GM23338 (cell line): ENCODE measurements around the gene HHIP. TPM values are rescaled to one million over a fixed set of nuclear protein-coding genes. Genes with fewer than 3 reads are reported as not detected.
A peak's percentile ranks its signal among the peaks of the same experiment; 100 is the strongest.

Source experiments
- ATAC-seq: fragments of 200-7000 bp; cut with Tn5 transposase; 3 replicates; pipeline ENCODE4 v1.9.1; 2020
- DNase-seq: peaks from one replicate; pipeline ENCODE4 v3.0.0-alpha.2; 2015; ENCODE audit warnings: low spot score
- H2AFZ ChIP-seq: fragments of 200-600 bp; sonication (generic); 2 replicates; pipeline ENCODE4 v1.8.0; 2016; ENCODE audit warnings: antibody characterized with exemption, mild to moderate bottlenecking, moderate library complexity
- H3F3A ChIP-seq: fragments of 200-600 bp; sonication (generic); replicated peaks from 2 replicates; pipeline ENCODE4 v1.8.0; 2017; ENCODE audit warnings: antibody characterized with exemption, mixed run types, low read depth
- H3K27ac ChIP-seq: fragments of 200-600 bp; sonication (generic); 2 replicates; pipeline ENCODE4 v1.6.1; 2016; ENCODE audit warnings: low read depth
- H3K27me3 ChIP-seq: fragments of 200-600 bp; sonication (generic); 2 replicates; pipeline ENCODE4 v1.8.0; 2016; ENCODE audit warnings: mild to moderate bottlenecking, mixed run types, moderate library complexity; ENCODE audit not compliant: insufficient read depth
- H3K36me3 ChIP-seq: fragments of 200-600 bp; sonication (generic); 2 replicates; pipeline ENCODE4 v1.8.0; 2016; ENCODE audit warnings: mild to moderate bottlenecking; ENCODE audit not compliant: insufficient read depth
- H3K4me1 ChIP-seq: fragments of 200-600 bp; sonication (generic); 2 replicates; pipeline ENCODE4 v1.8.0; 2016; ENCODE audit warnings: mild to moderate bottlenecking, moderate library complexity; ENCODE audit not compliant: insufficient read depth
- H3K4me2 ChIP-seq: fragments of 200-600 bp; sonication (generic); 2 replicates; pipeline ENCODE4 v1.7.1; 2017; ENCODE audit warnings: mixed run types
- H3K4me3 ChIP-seq: fragments of 200-600 bp; sonication (generic); 2 replicates; pipeline ENCODE4 v1.6.1; 2016; ENCODE audit warnings: mixed run types
- H3K79me2 ChIP-seq: fragments of 200-600 bp; sonication (generic); replicated peaks from 2 replicates; pipeline ENCODE4 v1.8.0; 2017; ENCODE audit warnings: mild to moderate bottlenecking; ENCODE audit not compliant: insufficient read depth
- H3K9me2 ChIP-seq: fragments of 200-600 bp; sonication (generic); 2 replicates; pipeline ENCODE4 v1.8.0; 2017; ENCODE audit not compliant: insufficient read depth
- H4K20me1 ChIP-seq: fragments of 200-600 bp; sonication (generic); replicated peaks from 2 replicates; pipeline ENCODE4 v1.8.0; 2017; ENCODE audit warnings: mild to moderate bottlenecking; ENCODE audit not compliant: insufficient read depth
- H3K27ac Mint-ChIP-seq: 2 replicates; pipeline ENCODE4 v1.8.0; 2020; ENCODE audit warnings: inconsistent platforms, mild to moderate bottlenecking, moderate library complexity, mixed read lengths
- H3K27me3 Mint-ChIP-seq: 3 replicates; pipeline ENCODE4 v1.8.0; 2022; ENCODE audit warnings: low read depth, mild to moderate bottlenecking, moderate library complexity, mixed read lengths, inconsistent platforms; ENCODE audit not compliant: insufficient read depth, poor library complexity
- H3K36me3 Mint-ChIP-seq: 3 replicates; pipeline ENCODE4 v1.8.0; 2021; ENCODE audit warnings: low read depth, mild to moderate bottlenecking, inconsistent platforms, moderate library complexity, mixed read lengths
- H3K4me1 Mint-ChIP-seq: 3 replicates; pipeline ENCODE4 v1.8.0; 2020; ENCODE audit warnings: mild to moderate bottlenecking, inconsistent platforms, mixed read lengths
- H3K4me3 Mint-ChIP-seq: 3 replicates; pipeline ENCODE4 v1.8.0; 2021; ENCODE audit warnings: moderate library complexity, mild to moderate bottlenecking, inconsistent platforms, mixed read lengths
- H3K9me3 Mint-ChIP-seq: 3 replicates; pipeline ENCODE4 v1.8.0; 2020; ENCODE audit warnings: moderate library complexity, mild to moderate bottlenecking, inconsistent platforms, mixed read lengths
- CREB1 ChIP-seq: fragments of 250-450 bp; sonication (Bioruptor Pico); IDR thresholded peaks from 2 replicates; pipeline ENCODE4 v1.5.0; 2020; ENCODE audit warnings: low read depth, mild to moderate bottlenecking, moderate library complexity
- POLR2AphosphoS5 ChIP-seq: IDR thresholded peaks from 2 replicates; pipeline ENCODE4 v1.6.1; 2016; ENCODE audit warnings: antibody characterized with exemption, low read depth
- REST ChIP-seq: IDR thresholded peaks from one replicate; pipeline ENCODE4 v1.6.1; 2018; ENCODE audit warnings: antibody characterized with exemption; ENCODE audit not compliant: unreplicated experiment
- STAT1 ChIP-seq: IDR thresholded peaks from one replicate; pipeline ENCODE4 v1.6.1; 2016; ENCODE audit warnings: antibody characterized with exemption; ENCODE audit not compliant: unreplicated experiment
- ZNF114 ChIP-seq: fragments of 250-450 bp; sonication (Bioruptor Pico); IDR thresholded peaks from 2 replicates; pipeline ENCODE4 v1.5.0; 2020; ENCODE audit warnings: mild to moderate bottlenecking, moderate library complexity
- ZNF331 ChIP-seq: fragments of 250-450 bp; sonication (Bioruptor Pico); IDR thresholded peaks from 2 replicates; pipeline ENCODE4 v1.5.0; 2020; ENCODE audit warnings: low read depth, mild to moderate bottlenecking, moderate library complexity
- polyA plus RNA-seq: library from polyadenylated mRNA; unstranded; fragments of >200 nt; fragmentation: Nextera tagmentation; extraction: Ambion mirVana; gene quantifications from 2 replicates; pipeline ENCODE4 v1.2.1, GENCODE V29; 2016
- total RNA-seq: library from RNA; depleted of rRNA; stranded (reverse); fragments of >200 nt; shearing (Covaris generic); gene quantifications from 2 replicates; pipeline ENCODE4 v1.2.3, GENCODE V29; 2014
- TF ChIP-seq, protein P1 (sequence below), 2 experiments: fragments of 200-600 bp in 1 of 2; sonication (generic) in 1 of 2; conservative IDR thresholded peaks; 2 replicates each; pipeline versions ENCODE4 v1.5.1 to v1.6.1; 2016 to 2017; ENCODE audit warnings: antibody characterized with exemption in 2 of 2, low read depth in 2 of 2, mild to moderate bottlenecking in 2 of 2, moderate library complexity in 1 of 2
- TF ChIP-seq, protein P2 (sequence below): fragments of 250-450 bp; sonication (Bioruptor Pico); IDR thresholded peaks from 2 replicates; pipeline ENCODE4 v1.5.0; 2020; ENCODE audit warnings: mild to moderate bottlenecking, moderate library complexity
- TF ChIP-seq, protein P3 (sequence below): IDR thresholded peaks from 2 replicates; pipeline ENCODE4 v1.6.1; 2016; ENCODE audit warnings: antibody characterized with exemption

HHIP gene
- total and polyA plus RNA-seq, 2 experiments from 2014 or later, result 2.5 to 4.2 TPM

DNA sequence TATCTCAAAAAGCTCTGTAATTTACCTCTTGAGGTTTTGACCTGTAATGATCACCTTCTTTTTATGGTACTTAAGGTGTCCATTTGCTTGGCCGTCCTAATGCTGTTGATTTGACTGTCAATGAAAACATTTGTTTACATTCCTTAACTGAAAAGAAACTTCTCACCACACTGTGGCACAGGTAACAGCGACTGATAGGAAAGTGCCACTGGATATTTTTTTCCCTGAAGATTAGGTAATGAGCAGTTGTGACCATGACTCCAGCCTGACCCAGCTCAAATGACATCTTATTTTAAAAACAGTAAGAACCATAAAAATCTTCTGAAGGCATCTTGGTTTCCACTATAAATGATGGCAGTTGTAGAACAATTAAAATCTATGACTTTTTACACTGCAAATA lies 87.6 kb downstream of the HHIP start:
- no peaks in the 10 kb centered on the region for H4K20me1 ChIP-seq
- Mint-ChIP-seq H3K4me1 (peaks cover 13% of the 10 kb centered on the region; the same call in 2 of the 3 replicates), H3K27ac (no peak overlapping the region), H3K27me3 (peaks cover 4% of the 10 kb centered on the region), H3K36me3 (no peaks in the 10 kb centered on the region), H3K9me3 (no peaks in the 10 kb centered on the region), H3K4me3 (no peak overlapping the region)
- no peak for DNase-seq
- H3K27me3 ChIP-seq, result no peaks in the 10 kb centered on the region
- no peak for TF ChIP-seq REST
- H3K79me2 ChIP-seq, result no peaks in the 10 kb centered on the region
- H2AFZ ChIP-seq, result no peak overlapping the region
- no peak for ATAC-seq
- H3K36me3 ChIP-seq, result no peaks in the 10 kb centered on the region
- peaks cover 18% of the 10 kb centered on the region; the same call in 1 of the 2 replicates for H3K4me1 ChIP-seq
- H3F3A ChIP-seq, result no peaks in the 10 kb centered on the region
- H3K27ac ChIP-seq, result no peak overlapping the region
- no peak overlapping the region for H3K4me3 ChIP-seq
- H3K9me2 ChIP-seq, result no peaks in the 10 kb centered on the region
- no peak overlapping the region for H3K4me2 ChIP-seq

DNA sequence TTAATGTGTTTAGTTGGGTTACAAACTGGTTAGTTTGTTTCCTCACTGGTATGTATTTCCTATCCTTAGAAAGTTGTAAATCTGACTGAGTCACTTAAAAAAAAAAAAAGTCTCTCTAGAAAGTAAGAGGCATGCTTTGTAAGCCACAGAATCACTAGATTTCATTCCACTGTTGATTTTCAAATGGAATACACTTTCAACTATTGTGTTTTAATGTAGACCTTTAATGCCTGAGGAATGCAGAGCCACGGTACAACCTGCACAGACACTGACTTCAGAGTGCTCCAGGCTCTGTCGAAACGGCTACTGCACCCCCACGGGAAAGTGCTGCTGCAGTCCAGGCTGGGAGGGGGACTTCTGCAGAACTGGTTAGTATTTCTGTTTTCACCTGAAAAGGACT lies 88.6 kb downstream of the HHIP start:
- DNase-seq (peak; percentile 33), ATAC-seq (peak; percentile 87)
- Histone ChIP-seq H3K4me3 (no peak overlapping the region), H3K9me2 (no peaks in the 10 kb centered on the region), H2AFZ (no peak overlapping the region), H3K27me3 (no peaks in the 10 kb centered on the region), H3F3A (no peaks in the 10 kb centered on the region), H4K20me1 (no peaks in the 10 kb centered on the region), H3K79me2 (no peaks in the 10 kb centered on the region), H3K27ac (no peak overlapping the region), H3K4me1 (peaks cover 9% of the 10 kb centered on the region; the same call in 1 of the 2 replicates), H3K36me3 (no peaks in the 10 kb centered on the region), H3K4me2 (0 out of 2 replicates have a peak overlapping the region, but pooled peaks have one; percentile 18)
- TF ChIP-seq, protein P1, sequence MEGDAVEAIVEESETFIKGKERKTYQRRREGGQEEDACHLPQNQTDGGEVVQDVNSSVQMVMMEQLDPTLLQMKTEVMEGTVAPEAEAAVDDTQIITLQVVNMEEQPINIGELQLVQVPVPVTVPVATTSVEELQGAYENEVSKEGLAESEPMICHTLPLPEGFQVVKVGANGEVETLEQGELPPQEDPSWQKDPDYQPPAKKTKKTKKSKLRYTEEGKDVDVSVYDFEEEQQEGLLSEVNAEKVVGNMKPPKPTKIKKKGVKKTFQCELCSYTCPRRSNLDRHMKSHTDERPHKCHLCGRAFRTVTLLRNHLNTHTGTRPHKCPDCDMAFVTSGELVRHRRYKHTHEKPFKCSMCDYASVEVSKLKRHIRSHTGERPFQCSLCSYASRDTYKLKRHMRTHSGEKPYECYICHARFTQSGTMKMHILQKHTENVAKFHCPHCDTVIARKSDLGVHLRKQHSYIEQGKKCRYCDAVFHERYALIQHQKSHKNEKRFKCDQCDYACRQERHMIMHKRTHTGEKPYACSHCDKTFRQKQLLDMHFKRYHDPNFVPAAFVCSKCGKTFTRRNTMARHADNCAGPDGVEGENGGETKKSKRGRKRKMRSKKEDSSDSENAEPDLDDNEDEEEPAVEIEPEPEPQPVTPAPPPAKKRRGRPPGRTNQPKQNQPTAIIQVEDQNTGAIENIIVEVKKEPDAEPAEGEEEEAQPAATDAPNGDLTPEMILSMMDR (conservative IDR thresholded peaks at IDR 0.05; ENCODE audit: low read depth in 2 of 2), result no peak
- TF ChIP-seq ZNF114 (CRISPR knock-in tag) (no peak), ZNF331 (CRISPR knock-in tag) (no peak), STAT1 (no peak), POLR2AphosphoS5 (no peak), CREB1 (no peak)
- TF ChIP-seq, protein P2, sequence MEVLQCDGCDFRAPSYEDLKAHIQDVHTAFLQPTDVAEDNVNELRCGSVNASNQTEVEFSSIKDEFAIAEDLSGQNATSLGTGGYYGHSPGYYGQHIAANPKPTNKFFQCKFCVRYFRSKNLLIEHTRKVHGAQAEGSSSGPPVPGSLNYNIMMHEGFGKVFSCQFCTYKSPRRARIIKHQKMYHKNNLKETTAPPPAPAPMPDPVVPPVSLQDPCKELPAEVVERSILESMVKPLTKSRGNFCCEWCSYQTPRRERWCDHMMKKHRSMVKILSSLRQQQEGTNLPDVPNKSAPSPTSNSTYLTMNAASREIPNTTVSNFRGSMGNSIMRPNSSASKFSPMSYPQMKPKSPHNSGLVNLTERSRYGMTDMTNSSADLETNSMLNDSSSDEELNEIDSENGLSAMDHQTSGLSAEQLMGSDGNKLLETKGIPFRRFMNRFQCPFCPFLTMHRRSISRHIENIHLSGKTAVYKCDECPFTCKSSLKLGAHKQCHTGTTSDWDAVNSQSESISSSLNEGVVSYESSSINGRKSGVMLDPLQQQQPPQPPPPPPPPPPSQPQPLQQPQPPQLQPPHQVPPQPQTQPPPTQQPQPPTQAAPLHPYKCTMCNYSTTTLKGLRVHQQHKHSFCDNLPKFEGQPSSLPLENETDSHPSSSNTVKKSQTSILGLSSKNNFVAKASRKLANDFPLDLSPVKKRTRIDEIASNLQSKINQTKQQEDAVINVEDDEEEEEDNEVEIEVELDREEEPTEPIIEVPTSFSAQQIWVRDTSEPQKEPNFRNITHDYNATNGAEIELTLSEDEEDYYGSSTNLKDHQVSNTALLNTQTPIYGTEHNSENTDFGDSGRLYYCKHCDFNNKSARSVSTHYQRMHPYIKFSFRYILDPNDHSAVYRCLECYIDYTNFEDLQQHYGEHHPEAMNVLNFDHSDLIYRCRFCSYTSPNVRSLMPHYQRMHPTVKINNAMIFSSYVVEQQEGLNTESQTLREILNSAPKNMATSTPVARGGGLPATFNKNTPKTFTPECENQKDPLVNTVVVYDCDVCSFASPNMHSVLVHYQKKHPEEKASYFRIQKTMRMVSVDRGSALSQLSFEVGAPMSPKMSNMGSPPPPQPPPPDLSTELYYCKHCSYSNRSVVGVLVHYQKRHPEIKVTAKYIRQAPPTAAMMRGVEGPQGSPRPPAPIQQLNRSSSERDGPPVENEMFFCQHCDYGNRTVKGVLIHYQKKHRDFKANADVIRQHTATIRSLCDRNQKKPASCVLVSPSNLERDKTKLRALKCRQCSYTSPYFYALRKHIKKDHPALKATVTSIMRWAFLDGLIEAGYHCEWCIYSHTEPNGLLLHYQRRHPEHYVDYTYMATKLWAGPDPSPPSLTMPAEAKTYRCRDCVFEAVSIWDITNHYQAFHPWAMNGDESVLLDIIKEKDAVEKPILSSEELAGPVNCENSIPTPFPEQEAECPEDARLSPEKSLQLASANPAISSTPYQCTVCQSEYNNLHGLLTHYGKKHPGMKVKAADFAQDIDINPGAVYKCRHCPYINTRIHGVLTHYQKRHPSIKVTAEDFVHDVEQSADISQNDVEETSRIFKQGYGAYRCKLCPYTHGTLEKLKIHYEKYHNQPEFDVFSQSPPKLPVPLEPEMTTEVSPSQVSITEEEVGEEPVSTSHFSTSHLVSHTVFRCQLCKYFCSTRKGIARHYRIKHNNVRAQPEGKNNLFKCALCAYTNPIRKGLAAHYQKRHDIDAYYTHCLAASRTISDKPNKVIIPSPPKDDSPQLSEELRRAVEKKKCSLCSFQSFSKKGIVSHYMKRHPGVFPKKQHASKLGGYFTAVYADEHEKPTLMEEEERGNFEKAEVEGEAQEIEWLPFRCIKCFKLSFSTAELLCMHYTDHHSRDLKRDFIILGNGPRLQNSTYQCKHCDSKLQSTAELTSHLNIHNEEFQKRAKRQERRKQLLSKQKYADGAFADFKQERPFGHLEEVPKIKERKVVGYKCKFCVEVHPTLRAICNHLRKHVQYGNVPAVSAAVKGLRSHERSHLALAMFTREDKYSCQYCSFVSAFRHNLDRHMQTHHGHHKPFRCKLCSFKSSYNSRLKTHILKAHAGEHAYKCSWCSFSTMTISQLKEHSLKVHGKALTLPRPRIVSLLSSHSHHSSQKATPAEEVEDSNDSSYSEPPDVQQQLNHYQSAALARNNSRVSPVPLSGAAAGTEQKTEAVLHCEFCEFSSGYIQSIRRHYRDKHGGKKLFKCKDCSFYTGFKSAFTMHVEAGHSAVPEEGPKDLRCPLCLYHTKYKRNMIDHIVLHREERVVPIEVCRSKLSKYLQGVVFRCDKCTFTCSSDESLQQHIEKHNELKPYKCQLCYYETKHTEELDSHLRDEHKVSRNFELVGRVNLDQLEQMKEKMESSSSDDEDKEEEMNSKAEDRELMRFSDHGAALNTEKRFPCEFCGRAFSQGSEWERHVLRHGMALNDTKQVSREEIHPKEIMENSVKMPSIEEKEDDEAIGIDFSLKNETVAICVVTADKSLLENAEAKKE, result no peak
- TF ChIP-seq, protein P3, sequence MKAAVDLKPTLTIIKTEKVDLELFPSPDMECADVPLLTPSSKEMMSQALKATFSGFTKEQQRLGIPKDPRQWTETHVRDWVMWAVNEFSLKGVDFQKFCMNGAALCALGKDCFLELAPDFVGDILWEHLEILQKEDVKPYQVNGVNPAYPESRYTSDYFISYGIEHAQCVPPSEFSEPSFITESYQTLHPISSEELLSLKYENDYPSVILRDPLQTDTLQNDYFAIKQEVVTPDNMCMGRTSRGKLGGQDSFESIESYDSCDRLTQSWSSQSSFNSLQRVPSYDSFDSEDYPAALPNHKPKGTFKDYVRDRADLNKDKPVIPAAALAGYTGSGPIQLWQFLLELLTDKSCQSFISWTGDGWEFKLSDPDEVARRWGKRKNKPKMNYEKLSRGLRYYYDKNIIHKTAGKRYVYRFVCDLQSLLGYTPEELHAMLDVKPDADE, result no peak
- H3K4me1 Mint-ChIP-seq, result peaks cover 6% of the 10 kb centered on the region; the same call in 2 of the 3 replicates
- H3K9me3 Mint-ChIP-seq, result no peaks in the 10 kb centered on the region
- peaks cover 4% of the 10 kb centered on the region for H3K27me3 Mint-ChIP-seq
- no peak overlapping the region for H3K4me3 Mint-ChIP-seq
- no peak overlapping the region for H3K27ac Mint-ChIP-seq
- no peaks in the 10 kb centered on the region for H3K36me3 Mint-ChIP-seq
